EL (cell line): ENCODE measurements around the gene PREX1.
"Not testable (repeated sequence)": the region's sequence is repeated elsewhere in the genome, so short reads cannot be mapped to it uniquely, and the experiment has no call there.

ENCODE experiments used
- DNase-seq: peaks from one replicate; pipeline ENCODE4 v3.0.0-alpha.2; 2016

PREX1 gene

GRCh38 chr20:48845721-48846306 is 18.0 kb upstream of the PREX1 start:
- DNase-seq = peak; percentile 42

DNA sequence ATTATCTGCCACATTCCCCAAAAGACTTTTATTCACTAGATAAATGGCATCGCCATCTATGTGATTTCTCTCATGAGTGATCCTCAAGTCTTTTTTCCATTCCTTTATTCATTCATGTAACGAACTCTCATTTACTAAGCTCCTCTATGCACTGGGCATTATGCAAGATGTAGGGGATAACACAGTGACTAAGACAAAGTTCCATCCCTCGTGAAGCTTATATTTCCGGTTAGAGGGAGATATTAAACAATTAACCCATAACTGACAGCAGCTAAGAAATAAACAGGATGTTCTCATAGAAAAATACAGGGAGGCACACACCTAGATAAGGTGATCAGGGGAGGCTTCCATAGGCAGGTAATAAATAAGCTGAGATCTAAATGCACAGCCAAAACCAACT is 17.2 kb upstream of the PREX1 start:
- peak; percentile 36 for DNase-seq

DNA sequence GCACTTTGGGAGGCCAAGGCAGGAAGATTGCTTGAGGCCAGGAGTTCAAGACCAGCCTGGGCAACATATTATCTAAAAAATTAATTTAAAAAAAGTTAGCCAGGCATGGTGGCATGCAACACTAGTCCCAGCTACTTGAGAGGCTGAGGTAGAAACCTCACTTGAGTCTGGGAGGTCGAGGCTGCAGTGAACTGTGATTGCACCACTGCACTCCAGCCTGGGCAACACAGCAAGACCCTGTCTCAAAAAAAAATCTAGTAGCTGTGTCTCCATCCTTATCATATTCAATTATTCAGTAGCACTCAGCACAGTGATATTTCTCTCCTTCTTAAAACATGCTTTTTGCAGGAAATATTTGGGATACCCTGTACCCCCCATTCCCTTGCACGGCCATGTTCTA is 16.1 kb upstream of the PREX1 start:
- not testable (repeated sequence) for DNase-seq

GRCh38 chr20:48843057-48843806 is 15.4 kb upstream of the PREX1 start:
- DNase-seq = no peak

DNA sequence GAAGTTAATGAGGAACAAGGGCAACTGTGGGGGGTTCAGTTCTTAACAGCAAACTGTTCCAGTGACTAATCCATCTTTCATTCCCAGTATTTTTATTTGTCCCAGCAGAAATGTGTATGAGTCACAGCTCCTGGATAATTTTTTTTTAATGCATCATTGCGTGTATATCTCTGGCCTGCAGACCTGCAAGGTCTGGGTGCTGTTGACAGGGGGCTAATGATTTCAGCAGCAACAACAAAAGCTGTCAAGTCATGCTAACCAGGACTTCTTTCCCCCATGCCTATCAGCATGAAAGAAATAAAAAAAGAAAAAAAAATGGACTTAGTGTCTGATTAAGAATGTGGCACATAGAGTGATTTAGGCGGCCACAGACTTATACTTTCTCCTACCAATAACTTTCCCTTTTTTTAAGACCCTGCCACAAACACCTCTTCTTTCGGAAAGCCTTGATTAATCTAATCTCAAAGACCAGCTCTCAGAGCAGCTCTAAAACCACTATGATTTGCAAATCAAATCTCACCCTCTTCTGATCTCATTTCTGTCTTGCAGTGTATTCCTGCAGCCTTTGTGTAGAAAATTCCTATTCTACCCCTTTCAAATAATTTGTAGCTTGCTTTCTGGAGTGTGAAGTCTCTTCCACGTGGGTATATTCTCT is 14.2 kb upstream of the PREX1 start:
- DNase-seq = peak; percentile 91

DNA sequence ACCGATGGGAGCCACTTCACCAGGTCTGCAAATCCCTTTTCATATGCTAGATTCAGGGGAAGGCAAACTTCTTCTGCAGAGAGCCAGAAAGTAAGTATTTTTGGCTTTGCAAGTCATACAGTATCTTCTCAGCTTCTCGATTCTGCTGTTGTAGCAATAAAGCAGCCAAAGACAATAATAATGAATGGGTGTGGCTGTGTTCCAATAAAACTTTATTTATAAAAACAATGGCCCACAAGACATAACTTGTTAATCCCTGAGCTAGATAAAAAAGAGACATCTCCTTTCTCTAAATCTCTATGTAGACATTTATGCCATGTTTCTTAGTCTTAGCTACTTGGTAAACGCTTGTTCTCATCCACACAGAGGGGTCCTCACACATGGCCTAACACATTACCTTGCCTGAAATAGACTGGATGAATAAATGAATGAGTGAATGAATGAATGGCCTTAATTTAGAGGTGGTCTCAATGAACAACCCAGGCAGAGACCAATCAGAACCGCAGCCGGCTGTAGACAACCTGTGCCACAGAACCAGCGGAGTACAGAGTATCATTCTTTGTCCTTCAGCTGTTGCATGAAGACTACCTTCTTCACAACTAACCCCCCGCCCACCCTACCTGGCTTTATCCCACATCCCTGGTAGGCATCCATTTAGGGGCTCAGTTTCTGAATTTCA is 13.5 kb upstream of the PREX1 start:
- DNase-seq = no peak

- DNase-seq = no peak
Observed at GRCh38 chr20:48839154-48839917, 11.5 kb upstream of the PREX1 start.

DNA sequence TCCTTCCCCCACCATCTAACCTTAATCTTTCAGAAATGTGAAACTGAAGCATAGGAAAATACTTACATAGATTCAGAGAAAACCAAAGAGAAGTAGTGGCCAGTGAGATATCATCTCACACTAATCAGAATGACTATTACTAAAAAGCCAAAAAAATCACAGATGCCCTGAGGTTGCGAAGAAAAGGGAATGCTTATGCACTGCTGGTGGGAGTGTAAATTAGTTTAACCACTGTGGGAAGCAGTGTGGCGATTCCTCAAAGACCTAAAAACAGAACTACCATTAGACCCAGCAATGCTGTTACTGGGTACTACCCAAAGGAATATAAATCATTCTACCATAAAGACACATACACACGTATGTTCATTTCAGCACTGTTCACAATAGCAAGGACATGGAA is 9.2 kb upstream of the PREX1 start:
- no peak for DNase-seq

DNA sequence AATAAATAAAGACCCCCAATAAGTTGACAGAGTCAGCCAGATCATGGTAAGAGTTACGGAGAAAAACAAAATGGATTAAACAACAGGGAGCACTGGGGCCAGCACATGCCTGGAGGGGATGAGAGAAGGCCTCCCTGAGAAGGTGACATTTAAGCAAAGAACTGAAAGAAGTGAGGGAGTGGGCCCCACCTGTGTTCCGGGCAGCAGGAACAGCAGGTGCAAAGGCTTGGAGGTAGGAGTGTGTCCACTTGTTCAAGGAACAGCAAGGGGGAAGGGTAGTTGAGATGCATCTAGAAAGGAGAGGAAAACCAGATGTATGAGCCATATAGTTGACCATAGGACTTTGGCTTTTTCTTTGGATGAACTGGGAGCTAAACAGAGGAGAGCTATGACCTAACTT is 7.6 kb upstream of the PREX1 start:
- DNase-seq = no peak

DNA sequence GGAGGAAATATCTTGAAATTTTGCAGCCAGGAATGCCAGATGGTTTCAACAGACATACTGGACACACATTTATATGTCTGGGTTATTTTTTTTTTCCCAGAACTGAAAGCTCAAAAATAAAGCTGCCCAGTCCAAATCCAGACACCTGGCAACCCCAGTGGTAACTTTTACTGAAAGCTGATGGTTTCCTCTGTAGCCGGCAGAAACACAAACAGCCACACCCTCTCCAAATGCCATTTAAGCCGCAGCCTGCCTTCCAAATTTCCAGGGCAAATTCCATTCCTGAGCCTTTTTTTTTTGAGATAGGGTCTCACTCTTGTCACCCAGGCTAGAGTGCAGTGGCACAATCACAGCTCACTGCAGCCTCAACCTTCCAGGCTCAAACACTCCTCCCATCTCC is 6.5 kb upstream of the PREX1 start:
- DNase-seq = no peak

DNA sequence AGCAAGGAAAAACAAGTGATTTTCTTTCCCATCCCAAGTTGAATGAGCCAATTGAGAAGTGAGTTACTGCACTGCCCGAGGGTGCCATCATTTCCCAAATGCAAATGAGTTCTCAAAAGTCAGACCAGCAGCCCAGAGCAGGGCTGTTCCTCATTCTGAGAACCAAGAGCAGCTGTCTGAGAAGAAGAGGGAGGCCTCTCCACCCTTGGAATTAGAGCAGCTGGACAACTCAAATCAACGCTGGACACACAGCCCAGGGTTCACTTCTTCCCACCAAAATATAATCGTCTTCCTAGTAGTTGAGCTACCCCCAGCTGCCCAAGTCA is 4.6 kb upstream of the PREX1 start:
- DNase-seq = no peak

DNA sequence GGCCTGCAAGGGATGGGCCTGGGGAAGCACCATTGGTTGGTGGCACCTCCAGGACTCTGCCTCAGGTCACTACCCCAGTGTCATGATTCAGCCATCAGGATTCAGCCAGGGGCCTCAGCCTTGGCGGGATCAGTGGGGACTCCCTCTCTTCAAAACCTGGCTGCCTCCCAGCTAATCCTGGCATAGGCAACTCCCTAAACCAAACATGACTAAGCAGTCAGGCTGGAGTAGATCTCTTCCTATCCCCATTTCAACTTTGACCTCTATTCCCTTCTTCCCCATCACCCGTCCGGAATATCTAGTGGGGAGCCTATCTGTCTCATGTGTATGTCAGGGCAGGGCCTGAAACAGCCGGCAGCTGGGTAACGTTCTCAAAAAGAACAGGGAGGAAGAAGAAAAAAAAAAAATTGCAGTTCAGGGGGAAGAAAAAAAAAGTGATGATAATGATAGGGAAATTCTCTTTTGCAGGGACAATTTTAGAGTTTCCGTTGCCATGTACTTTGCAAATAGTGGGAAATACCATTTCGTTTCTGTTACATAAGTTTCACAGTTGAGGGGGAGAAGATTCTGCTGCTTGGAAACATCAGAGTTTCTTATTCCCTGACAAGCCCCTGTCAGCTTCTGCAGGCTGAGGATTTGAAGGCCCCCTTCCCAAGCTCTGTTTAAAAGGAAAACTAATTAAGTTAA is 4.1 kb upstream of the PREX1 start:
- peak; percentile 82 for DNase-seq

DNA sequence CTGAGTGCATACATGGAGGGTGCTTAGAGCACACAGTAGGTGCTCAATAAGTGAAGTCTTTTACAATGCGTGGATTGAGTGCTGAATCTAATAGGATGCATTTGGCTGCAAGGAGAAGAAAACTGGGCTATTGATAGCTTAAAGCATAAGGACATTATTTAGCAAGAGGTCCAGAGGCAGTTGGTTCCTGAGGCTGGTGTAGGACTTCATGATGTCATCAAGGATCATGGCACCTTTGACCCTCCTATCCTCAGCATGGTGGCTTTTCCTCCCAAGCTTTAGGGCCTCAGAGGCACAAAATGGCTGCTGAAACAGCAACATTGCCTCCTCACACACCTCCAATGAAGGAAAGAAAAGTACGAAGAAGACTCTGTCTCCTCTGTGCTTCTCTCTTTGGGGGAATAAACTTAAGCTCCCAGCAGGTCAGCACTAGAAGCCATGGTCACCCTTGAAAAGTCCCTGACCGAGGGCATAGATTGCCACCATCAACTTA is 3.1 kb upstream of the PREX1 start:
- no peak for DNase-seq

GRCh38 chr20:48829940-48830339 is 2.1 kb upstream of the PREX1 start:
- DNase-seq = no peak

GRCh38 chr20:48828734-48829460 is 1.1 kb upstream of the PREX1 start:
- DNase-seq = no peak

DNA sequence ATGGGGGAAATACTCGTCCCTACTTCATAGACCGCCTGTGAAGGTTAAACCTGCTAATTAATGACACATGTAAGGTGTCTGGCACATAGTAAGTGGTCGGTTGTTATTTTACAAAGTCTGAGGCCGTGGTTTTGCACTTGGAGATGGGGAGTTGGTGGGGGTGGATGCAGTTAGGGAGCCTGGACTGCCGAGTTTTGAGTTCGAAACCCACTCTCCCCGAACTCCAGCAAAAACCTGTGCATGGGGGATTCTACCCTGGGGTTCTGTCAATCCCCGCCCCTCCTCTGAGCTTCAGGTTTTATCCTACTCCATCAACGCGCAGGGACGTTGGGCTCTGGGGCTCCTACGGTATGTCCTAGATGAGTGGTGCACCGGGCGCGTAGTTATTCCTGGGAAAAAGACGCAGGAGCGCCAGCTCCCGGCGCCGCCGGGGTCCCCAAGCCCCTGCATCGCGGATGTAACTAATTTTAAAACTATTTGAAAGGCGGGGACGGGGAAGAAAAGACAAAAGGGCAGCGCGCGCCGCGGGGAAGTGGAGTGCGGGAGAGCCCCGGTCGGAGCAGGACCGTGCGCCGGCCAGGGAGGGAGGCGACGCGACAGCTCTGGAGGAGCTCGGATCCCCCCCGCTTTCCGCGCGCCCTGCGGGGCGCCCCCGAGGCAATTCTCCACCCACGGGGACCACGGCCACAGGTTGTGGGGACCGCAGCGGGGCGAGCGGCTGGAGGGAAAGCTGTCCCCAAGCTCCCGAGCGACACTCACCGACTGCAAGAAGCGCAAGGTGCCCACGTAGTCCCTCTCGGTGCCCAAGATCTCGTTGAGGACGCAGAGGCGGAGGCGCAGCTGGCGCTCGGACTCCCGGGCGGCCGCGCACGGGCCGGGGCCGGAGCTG is 672 bp downstream of the PREX1 start:
- DNase-seq = peak; percentile 45

GRCh38 chr20:48826480-48826879 is 1.3 kb downstream of the PREX1 start:
- DNase-seq = not testable (repeated sequence)

- no peak for DNase-seq
Observed at GRCh38 chr20:48826069-48826468, 1.7 kb downstream of the PREX1 start.

GRCh38 chr20:48825566-48825920 is 2.3 kb downstream of the PREX1 start:
- DNase-seq = no peak

- no peak for DNase-seq
Observed at GRCh38 chr20:48824830-48825565, 2.8 kb downstream of the PREX1 start.
